ENCODE results near the gene TMEM175. TPM values are rescaled to one million over a fixed set of nuclear protein-coding genes. Genes with fewer than 3 reads are reported as not detected.

TMEM175 gene
- polyA plus RNA-seq, 3 donors from 2014 or later: 13.9 to 41.6 (median 28.7) TPM

Other genes starting within 250 kb of the TMEM175 start
- gene SLC49A3, start 243.3 kb upstream of the TMEM175 start, polyA plus RNA-seq: 1 to 10 TPM; 3.8 to 7.1 (median 6.1) TPM
- gene PCGF3, start 226.6 kb upstream of the TMEM175 start, polyA plus RNA-seq: 1 to 10 TPM; 6.5 to 7.5 (median 6.6) TPM
- not detected for gene CPLX1, start 106.3 kb upstream of the TMEM175 start, polyA plus RNA-seq
- 100 to 1,000 TPM in 1 of 3 donors, 10 to 100 TPM in 2; 49.4 to 119 (median 52.2) TPM for gene GAK, start 144 bp upstream of the TMEM175 start, polyA plus RNA-seq
- gene DGKQ, start 41.1 kb downstream of the TMEM175 start, polyA plus RNA-seq: 10 to 100 TPM; 12.1 to 24.0 (median 14.0) TPM
- gene IDUA, start 54.6 kb downstream of the TMEM175 start, polyA plus RNA-seq: 10 to 100 TPM in 1 of 3 donors, 1 to 10 TPM in 2; 5.6 to 12.2 (median 6.3) TPM
- gene SLC26A1, start 60.9 kb downstream of the TMEM175 start, polyA plus RNA-seq: under 1 TPM in 2 of 3 donors, not detected in 1; 0.52 to 0.77 TPM
- gene FGFRL1, start 79.2 kb downstream of the TMEM175 start, polyA plus RNA-seq: under 1 TPM in 2 of 3 donors, not detected in 1; 0.19 to 0.30 TPM
- gene RNF212, start 181.1 kb downstream of the TMEM175 start, polyA plus RNA-seq: 1 to 10 TPM in 2 of 3 donors, not detected in 1; 1.3 to 2.4 TPM
- gene SPON2, start 240.1 kb downstream of the TMEM175 start, polyA plus RNA-seq: 1,000 to 10,000 TPM in 2 of 3 donors, 100 to 1,000 TPM in 1; 603 to 1,685 (median 1,079) TPM